HepG2 (cell line): ENCODE measurements around the gene LRRC74A.

Experiments
- CREB1 ChIP-seq, 2 experiments: fragments of 450-650 bp in 1 of 2; IDR thresholded peaks; 2 replicates each; pipeline ENCODE4 v1.6.1; 2016 to 2017; ENCODE audit warnings: control low read depth in 1 of 2, mild to moderate bottlenecking in 1 of 2, missing compliant biosample characterization in 1 of 2, missing genetic modification characterization in 1 of 2
- SMAD1 ChIP-seq: sonication (generic); formaldehyde crosslinking; IDR thresholded peaks from 2 replicates; pipeline ENCODE4 v1.4.0; 2020; ENCODE audit warnings: missing genetic modification reagents, low read depth, mild to moderate bottlenecking, borderline replicate concordance
- ZNF713 ChIP-seq: sonication (generic); formaldehyde crosslinking; IDR thresholded peaks from 2 replicates; pipeline ENCODE4 v1.4.0; 2020; ENCODE audit warnings: mild to moderate bottlenecking, missing genetic modification reagents
- TF ChIP-seq, protein P1 (sequence below): sonication (generic); formaldehyde crosslinking; IDR thresholded peaks from 2 replicates; pipeline ENCODE4 v1.5.0; 2020; ENCODE audit warnings: mild to moderate bottlenecking, missing genetic modification reagents, moderate library complexity

- no peak for TF ChIP-seq CREB1 (IDR thresholded peaks at IDR 0.05)
- TF ChIP-seq CREB1 (CRISPR knock-in tag; IDR thresholded peaks at IDR 0.05) = no peak
- no peak for TF ChIP-seq SMAD1 (CRISPR knock-in tag)
- TF ChIP-seq, protein P1, sequence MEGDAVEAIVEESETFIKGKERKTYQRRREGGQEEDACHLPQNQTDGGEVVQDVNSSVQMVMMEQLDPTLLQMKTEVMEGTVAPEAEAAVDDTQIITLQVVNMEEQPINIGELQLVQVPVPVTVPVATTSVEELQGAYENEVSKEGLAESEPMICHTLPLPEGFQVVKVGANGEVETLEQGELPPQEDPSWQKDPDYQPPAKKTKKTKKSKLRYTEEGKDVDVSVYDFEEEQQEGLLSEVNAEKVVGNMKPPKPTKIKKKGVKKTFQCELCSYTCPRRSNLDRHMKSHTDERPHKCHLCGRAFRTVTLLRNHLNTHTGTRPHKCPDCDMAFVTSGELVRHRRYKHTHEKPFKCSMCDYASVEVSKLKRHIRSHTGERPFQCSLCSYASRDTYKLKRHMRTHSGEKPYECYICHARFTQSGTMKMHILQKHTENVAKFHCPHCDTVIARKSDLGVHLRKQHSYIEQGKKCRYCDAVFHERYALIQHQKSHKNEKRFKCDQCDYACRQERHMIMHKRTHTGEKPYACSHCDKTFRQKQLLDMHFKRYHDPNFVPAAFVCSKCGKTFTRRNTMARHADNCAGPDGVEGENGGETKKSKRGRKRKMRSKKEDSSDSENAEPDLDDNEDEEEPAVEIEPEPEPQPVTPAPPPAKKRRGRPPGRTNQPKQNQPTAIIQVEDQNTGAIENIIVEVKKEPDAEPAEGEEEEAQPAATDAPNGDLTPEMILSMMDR (CRISPR knock-in tag) = no peak
- TF ChIP-seq ZNF713 (CRISPR knock-in tag) = no peak
Measured at GRCh38 chr14:76842414-76842813, 16.2 kb downstream of the LRRC74A start.
